ENCODE results near the gene SRGAP2B. TPM values are rescaled to one million over a fixed set of nuclear protein-coding genes. Genes with fewer than 3 reads are reported as not detected.
"Not testable (repeated sequence)": the region's sequence is repeated elsewhere in the genome, so short reads cannot be mapped to it uniquely, and the experiment has no call there.

SRGAP2B gene
- total RNA-seq, 1 experiment from 2014 or later, result 23.5 TPM

- not testable (repeated sequence) for H3K23me2 ChIP-seq (ENCODE audit: insufficient read length, low read depth, low read length, poor library complexity, severe bottlenecking); H2BK20ac ChIP-seq (ENCODE audit: low read depth, low read length, poor library complexity, severe bottlenecking); H3K9me3 Mint-ChIP-seq; H3K4ac ChIP-seq (ENCODE audit: low read depth, low read length); H3K14ac ChIP-seq (ENCODE audit: insufficient read depth, low read length); H4K20me1 ChIP-seq (ENCODE audit: control insufficient read depth, insufficient read depth, insufficient read length); H3K27ac Mint-ChIP-seq; H3K56ac ChIP-seq (ENCODE audit: insufficient read length, low read depth, low read length); H3K4me1 Mint-ChIP-seq; H3K27me3 Mint-ChIP-seq (ENCODE audit: low read depth); DNase-seq; H3K79me2 ChIP-seq (ENCODE audit: insufficient read depth, low read length); H3K23ac ChIP-seq (ENCODE audit: insufficient read length, low read depth, low read length); H3K79me1 ChIP-seq (ENCODE audit: insufficient read depth, low read depth, low read length, poor library complexity, severe bottlenecking); H4K91ac ChIP-seq (ENCODE audit: insufficient read length, low read depth, low read length); H4K5ac ChIP-seq (ENCODE audit: insufficient read length, low read depth, low read length); H2BK5ac ChIP-seq (ENCODE audit: insufficient read length, low read length); H2BK120ac ChIP-seq (ENCODE audit: low read depth, low read length, poor library complexity, severe bottlenecking); H3K4me2 ChIP-seq (ENCODE audit: insufficient read depth, insufficient read length, low read length); H2AFZ ChIP-seq (ENCODE audit: low read length); H2BK15ac ChIP-seq (ENCODE audit: low read depth, low read length); H3K9me3 ChIP-seq (ENCODE audit: control insufficient read depth, low read depth, low read length); H3K9ac ChIP-seq (ENCODE audit: extremely low read depth, insufficient read length, low read length); H3K27ac ChIP-seq (ENCODE audit: insufficient read length, low read depth, low read length); H3K4me1 ChIP-seq (ENCODE audit: insufficient read depth, low read length); H2BK12ac ChIP-seq (ENCODE audit: insufficient read length, low read depth, low read length); H3K4me3 Mint-ChIP-seq; H4K8ac ChIP-seq (replicated peaks; ENCODE audit: insufficient read length, low read depth, low read length); H3K36me3 Mint-ChIP-seq (ENCODE audit: insufficient read depth in 1 of 3, low read depth in 3 of 3); H3K27me3 ChIP-seq (ENCODE audit: insufficient read depth, low read length); H3T11ph ChIP-seq (ENCODE audit: low read length); H2AK5ac ChIP-seq (ENCODE audit: insufficient read length, low read length); H3K18ac ChIP-seq (ENCODE audit: insufficient read length, low read depth, low read length)
- WGBS (ENCODE audit: extremely low coverage, insufficient read length, low lambda C conversion rate), result no CpG with 5 or more reads among the region's 7 CpGs
These were observed 108.8 kb downstream of the SRGAP2B start for GRCh38 chr1:144986171-144986860.

GRCh38 chr1:144985550-144986170 lies 109.5 kb downstream of the SRGAP2B start:
- not testable (repeated sequence) for H3K4me1 ChIP-seq (ENCODE audit: insufficient read depth, low read length); H3K9me3 ChIP-seq (ENCODE audit: control insufficient read depth, low read depth, low read length); H2AK5ac ChIP-seq (ENCODE audit: insufficient read length, low read length); H3K27ac ChIP-seq (ENCODE audit: insufficient read length, low read depth, low read length); H4K20me1 ChIP-seq (ENCODE audit: control insufficient read depth, insufficient read depth, insufficient read length); H4K8ac ChIP-seq (replicated peaks; ENCODE audit: insufficient read length, low read depth, low read length); H3K23me2 ChIP-seq (ENCODE audit: insufficient read length, low read depth, low read length, poor library complexity, severe bottlenecking); H3K14ac ChIP-seq (ENCODE audit: insufficient read depth, low read length); H2BK15ac ChIP-seq (ENCODE audit: low read depth, low read length); H3K56ac ChIP-seq (ENCODE audit: insufficient read length, low read depth, low read length); H3K27ac Mint-ChIP-seq; H3K9ac ChIP-seq (ENCODE audit: extremely low read depth, insufficient read length, low read length); H2BK5ac ChIP-seq (ENCODE audit: insufficient read length, low read length); H4K91ac ChIP-seq (ENCODE audit: insufficient read length, low read depth, low read length); H3K4me3 Mint-ChIP-seq; H2BK12ac ChIP-seq (ENCODE audit: insufficient read length, low read depth, low read length); H3T11ph ChIP-seq (ENCODE audit: low read length); H3K4ac ChIP-seq (ENCODE audit: low read depth, low read length); DNase-seq; H3K79me2 ChIP-seq (ENCODE audit: insufficient read depth, low read length); H3K27me3 Mint-ChIP-seq (ENCODE audit: low read depth); H4K5ac ChIP-seq (ENCODE audit: insufficient read length, low read depth, low read length); H2BK20ac ChIP-seq (ENCODE audit: low read depth, low read length, poor library complexity, severe bottlenecking); H3K36me3 Mint-ChIP-seq (ENCODE audit: insufficient read depth in 1 of 3, low read depth in 3 of 3); H2AFZ ChIP-seq (ENCODE audit: low read length); H2BK120ac ChIP-seq (ENCODE audit: low read depth, low read length, poor library complexity, severe bottlenecking); H3K23ac ChIP-seq (ENCODE audit: insufficient read length, low read depth, low read length); H3K18ac ChIP-seq (ENCODE audit: insufficient read length, low read depth, low read length); H3K79me1 ChIP-seq (ENCODE audit: insufficient read depth, low read depth, low read length, poor library complexity, severe bottlenecking); H3K9me3 Mint-ChIP-seq; H3K27me3 ChIP-seq (ENCODE audit: insufficient read depth, low read length); H3K4me2 ChIP-seq (ENCODE audit: insufficient read depth, insufficient read length, low read length)
- no CpG with 5 or more reads among the region's 7 CpGs for WGBS (ENCODE audit: extremely low coverage, insufficient read length, low lambda C conversion rate)
- peaks cover 2 to 10% of the 10 kb centered on the region in 2 experiments for H3K4me1 Mint-ChIP-seq

Data from H9 (cell line).